Spleen (tissue), 11 donors: ENCODE data around the gene SPRED1. TPM values are rescaled to one million over a fixed set of nuclear protein-coding genes. Genes with fewer than 3 reads are reported as not detected.

Experiments
- DNase-seq: peaks from one replicate; pipeline ENCODE4 v3.0.0-alpha.2; 2020
- H3K27ac ChIP-seq, 8 donors: fragments of 200-600 bp; sonication (generic) in 7 of 8; 1 replicate in 4 of 8; 2 replicates in 4 of 8; pipeline versions ENCODE4 v1.5.0 to v1.8.0; 2016 to 2021; ENCODE audit warnings: inconsistent platforms in 4 of 8, mild to moderate bottlenecking in 4 of 8, moderate library complexity in 1 of 8
- H3K27me3 ChIP-seq, 7 donors: fragments of 200-600 bp; sonication (generic) in 6 of 7; replicated peaks in 1 of 7; 1 replicate in 4 of 7; 2 replicates in 3 of 7; pipeline versions ENCODE4 v1.5.0 to v1.8.0; 2016 to 2021; ENCODE audit warnings: inconsistent platforms in 3 of 7, mild to moderate bottlenecking in 1 of 7
- H3K36me3 ChIP-seq, 6 donors: fragments of 200-600 bp; sonication (generic) in 5 of 6; 1 replicate in 4 of 6; 2 replicates in 2 of 6; pipeline versions ENCODE4 v1.5.0 to v1.8.0; 2016 to 2021; ENCODE audit warnings: inconsistent platforms in 2 of 6
- H3K4me1 ChIP-seq, 6 donors: fragments of 200-600 bp; sonication (generic) in 5 of 6; 1 replicate in 3 of 6; 2 replicates in 3 of 6; pipeline versions ENCODE4 v1.5.0 to v1.8.0; 2016 to 2021; ENCODE audit warnings: inconsistent platforms in 3 of 6
- H3K4me3 ChIP-seq, 8 donors: fragments of 200-600 bp; sonication (generic) in 7 of 8; 1 replicate in 4 of 8; 2 replicates in 4 of 8; pipeline versions ENCODE4 v1.5.0 to v1.8.0; 2016 to 2021; ENCODE audit warnings: inconsistent platforms in 4 of 8, mild to moderate bottlenecking in 4 of 8, moderate library complexity in 2 of 8
- H3K9me3 ChIP-seq, 8 donors: fragments of 200-600 bp; sonication (generic) in 7 of 8; 1 replicate in 4 of 8; 2 replicates in 4 of 8; pipeline versions ENCODE4 v1.5.0 to v1.8.0; 2016 to 2021; ENCODE audit warnings: inconsistent platforms in 4 of 8
- CTCF ChIP-seq, 11 experiments: fragments of 200-600 bp in 7 of 11; fragments of 450-650 bp in 4 of 11; sonication (generic) in 4 of 11; IDR thresholded peaks in 8 of 11; conservative IDR thresholded peaks in 3 of 11; 1 replicate in 7 of 11; 2 replicates in 4 of 11; pipeline versions ENCODE4 v1.4.0 to v1.8.0; 2016 to 2021; ENCODE audit warnings: antibody characterized with exemption in 11 of 11, inconsistent platforms in 4 of 11, mild to moderate bottlenecking in 1 of 11
- POLR2A ChIP-seq, 3 donors: fragments of 450-650 bp; IDR thresholded peaks; one replicate each; pipeline ENCODE4 v1.5.1; 2017; ENCODE audit warnings: antibody characterized with exemption in 3 of 3, mild to moderate bottlenecking in 1 of 3
- POLR2AphosphoS5 ChIP-seq, 3 donors: sonication (generic); formaldehyde crosslinking; IDR thresholded peaks; one replicate each; pipeline ENCODE4 v1.5.1; 2017; ENCODE audit warnings: antibody characterized with exemption in 3 of 3
- WGBS, 5 donors: extraction: QIAGEN DNeasy Blood & Tissue Kit in 3 of 5; methylation state at CpG; one replicate each; pipeline versions ENCODE4 v1.1.5 to v1.1.7; 2013 to 2018; 5-methylcytosine and 5-hydroxymethylcytosine counted together
- intact Hi-C: fragments of 100-400 bp; cut with DNase I; formaldehyde crosslinking; loops from one replicate; pipeline ENCODE4 v1.15.0; 2023; ENCODE audit warnings: low total_unique reads
- polyA plus RNA-seq, 3 donors: library from polyadenylated mRNA; stranded (reverse); fragments of 200-250 nt; gene quantifications; one replicate each; pipeline ENCODE4 v1.2.1, GENCODE V29; 2013
- total RNA-seq, 7 donors: library from RNA; depleted of rRNA in 3 of 7; stranded (reverse); fragments of >200 nt in 3 of 7; fragmentation: NEBNext Ultra II Directional in 4 of 7; extraction: Animal tissue kit (Norgen Biotek cat#: 25700) in 4 of 7; gene quantifications; one replicate each; pipeline versions ENCODE4 v1.1.0 to v1.2.1, GENCODE V29; 2016 to 2021
- donor health status: healthy with polysubstance abuse.
- donor health status: DM: no; HTN: no; CAD: no; lungs with moderate emphysema.
- donor health status: DM: no; HTN: no; CAD: no.
- donor health status: Bipolar disorder and iron deficiency.
- donor health status: healthy.
- donor health status: DM: no; HTN: no; CAD: no.
- donor health status: DM: yes; HTN: yes; CAD: no.

The SPRED1 gene
- total and polyA plus RNA-seq, 10 donors = 3.1 to 36.9 (median 25.5) TPM

GRCh38 chr15:38217191-38217595 is 35.4 kb upstream of the SPRED1 start:
- no peaks in the 10 kb centered on the region for H3K27me3 ChIP-seq
- intact Hi-C loops = no loop called here
- no peak overlapping the region for H3K27ac ChIP-seq
- H3K4me1 ChIP-seq = no peaks in the 10 kb centered on the region
- TF ChIP-seq CTCF (IDR thresholded peaks at IDR 0.05 in 8 of 11, conservative IDR thresholded peaks at IDR 0.05 in 3 of 11) (no peak), POLR2AphosphoS5 (IDR thresholded peaks at IDR 0.05) (no peak), POLR2A (IDR thresholded peaks at IDR 0.05) (no peak)
- H3K9me3 ChIP-seq = no peaks in the 10 kb centered on the region
- H3K4me3 ChIP-seq = no peak overlapping the region
- WGBS, 5 donors = 33 to 41% (median 40%) methylated on average over 3 of the region's 3 CpGs
- DNase-seq = no peak
- no peaks in the 10 kb centered on the region for H3K36me3 ChIP-seq

DNA sequence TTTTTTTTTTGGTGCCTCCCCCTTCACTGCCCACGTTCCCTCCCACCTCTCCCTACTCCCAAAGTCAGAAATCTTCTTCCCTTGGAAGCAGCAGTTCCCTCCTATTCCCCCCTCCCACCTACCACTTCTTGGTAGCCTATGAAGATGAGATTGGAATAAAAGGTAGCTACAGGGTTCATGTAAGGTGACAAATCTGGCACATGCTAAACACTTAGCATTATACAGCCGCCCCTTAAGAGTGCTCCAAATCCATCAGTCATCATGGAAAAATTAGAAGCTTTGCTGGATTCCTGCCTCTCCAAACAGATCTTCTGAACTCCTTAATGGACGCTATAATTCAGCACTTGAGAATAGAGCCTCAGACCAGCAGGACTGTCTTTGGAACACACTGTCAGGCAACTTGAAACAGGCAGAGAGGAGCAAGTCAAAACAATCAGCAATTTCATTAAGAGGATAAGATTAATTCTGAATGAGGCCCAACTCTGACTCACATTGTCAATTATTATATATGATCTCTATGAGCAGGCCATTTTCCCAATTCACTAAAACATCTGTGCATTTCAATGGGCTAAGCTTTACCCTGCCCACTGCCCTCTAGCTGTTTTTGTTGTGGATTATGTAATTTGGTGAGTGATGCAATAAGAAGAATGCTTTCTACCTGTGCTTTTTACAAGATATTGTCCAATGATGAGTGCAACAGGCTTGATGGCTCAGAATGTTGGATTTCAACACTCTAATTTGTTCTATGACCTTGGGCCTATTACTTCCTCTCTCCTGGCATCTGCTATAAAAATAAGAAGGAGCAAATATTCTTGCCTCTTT is 34.6 kb upstream of the SPRED1 start:
- no peaks in the 10 kb centered on the region for H3K36me3 ChIP-seq
- intact Hi-C loops = no loop called here
- H3K27ac ChIP-seq = no peak overlapping the region
- TF ChIP-seq POLR2A (IDR thresholded peaks at IDR 0.05) (no peak), POLR2AphosphoS5 (IDR thresholded peaks at IDR 0.05) (no peak), CTCF (IDR thresholded peaks at IDR 0.05 in 8 of 11, conservative IDR thresholded peaks at IDR 0.05 in 3 of 11) (no peak)
- no peaks in the 10 kb centered on the region for H3K9me3 ChIP-seq
- H3K4me3 ChIP-seq = no peak overlapping the region
- H3K4me1 ChIP-seq = no peaks in the 10 kb centered on the region
- DNase-seq = no peak
- 81 to 91% (median 83%) methylated on average over 3 of the region's 3 CpGs for WGBS, 5 donors
- no peaks in the 10 kb centered on the region for H3K27me3 ChIP-seq

GRCh38 chr15:38220606-38221273 is 31.9 kb upstream of the SPRED1 start:
- no peak for DNase-seq
- Histone ChIP-seq H3K9me3 (no peaks in the 10 kb centered on the region), H3K36me3 (no peaks in the 10 kb centered on the region), H3K4me1 (no peaks in the 10 kb centered on the region), H3K27ac (no peak overlapping the region), H3K27me3 (no peaks in the 10 kb centered on the region), H3K4me3 (no peak overlapping the region)
- intact Hi-C loops = no loop called here
- TF ChIP-seq POLR2A (IDR thresholded peaks at IDR 0.05) (no peak), CTCF (IDR thresholded peaks at IDR 0.05 in 8 of 11, conservative IDR thresholded peaks at IDR 0.05 in 3 of 11) (no peak), POLR2AphosphoS5 (IDR thresholded peaks at IDR 0.05) (no peak)
- WGBS, 5 donors = 70 to 78% (median 77%) methylated on average over 3 of the region's 3 CpGs

GRCh38 chr15:38224486-38224885 is 28.1 kb upstream of the SPRED1 start:
- Histone ChIP-seq H3K4me3 (no peak overlapping the region), H3K27ac (no peak overlapping the region), H3K4me1 (no peaks in the 10 kb centered on the region), H3K9me3 (no peaks in the 10 kb centered on the region), H3K27me3 (no peaks in the 10 kb centered on the region), H3K36me3 (no peaks in the 10 kb centered on the region)
- no peak for DNase-seq
- 81 to 89% (median 83%) methylated on average over 2 of the region's 2 CpGs for WGBS, 5 donors
- TF ChIP-seq POLR2A (IDR thresholded peaks at IDR 0.05) (no peak), POLR2AphosphoS5 (IDR thresholded peaks at IDR 0.05) (no peak), CTCF (IDR thresholded peaks at IDR 0.05 in 8 of 11, conservative IDR thresholded peaks at IDR 0.05 in 3 of 11) (no peak)
- intact Hi-C loops = no loop called here
